HG03575 (cell line): ENCODE results near the gene ADORA2A.

Experiments used
- ATAC-seq: cut with Tn5 transposase; IDR thresholded peaks from one replicate; pipeline ENCODE4 v1.9.1; 2021; ENCODE audit not compliant: unreplicated experiment, insufficient number of reproducible peaks, low FRiP score; ENCODE audit errors: extremely low read depth

Gene ADORA2A

DNA sequence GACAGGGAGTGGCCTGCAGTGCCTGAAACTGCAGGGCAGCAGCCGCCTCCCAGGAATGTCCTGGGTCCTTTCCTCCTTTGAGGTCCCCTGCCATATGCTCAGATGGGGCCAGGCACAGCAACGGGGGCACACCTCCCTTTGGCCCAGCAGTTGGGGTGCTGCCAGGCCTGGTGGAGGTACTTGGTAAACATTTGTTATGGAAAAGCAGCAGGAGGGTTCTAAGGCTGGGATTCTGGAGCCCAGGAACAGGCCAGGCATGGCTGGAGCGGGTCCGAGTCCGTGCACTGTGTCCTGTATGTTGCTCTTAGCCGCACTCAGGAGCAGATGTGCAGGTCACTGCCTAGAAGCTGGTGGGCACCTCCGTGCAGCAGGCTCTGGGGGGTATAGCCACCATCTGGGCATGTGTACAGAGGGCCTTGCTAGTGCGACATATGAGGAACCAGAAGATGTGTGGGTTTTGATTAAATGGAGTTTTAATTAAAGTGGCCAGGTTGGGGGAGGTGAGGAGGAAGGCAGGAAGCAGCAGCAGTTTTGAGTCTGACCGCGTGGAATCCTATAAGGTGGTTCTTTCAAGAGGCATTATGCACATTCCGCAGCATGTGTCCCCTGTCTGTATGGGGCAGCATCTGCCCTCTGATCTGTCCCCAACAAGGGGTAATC lies 1.5 kb downstream of the ADORA2A start:
- ATAC-seq = no peak

DNA sequence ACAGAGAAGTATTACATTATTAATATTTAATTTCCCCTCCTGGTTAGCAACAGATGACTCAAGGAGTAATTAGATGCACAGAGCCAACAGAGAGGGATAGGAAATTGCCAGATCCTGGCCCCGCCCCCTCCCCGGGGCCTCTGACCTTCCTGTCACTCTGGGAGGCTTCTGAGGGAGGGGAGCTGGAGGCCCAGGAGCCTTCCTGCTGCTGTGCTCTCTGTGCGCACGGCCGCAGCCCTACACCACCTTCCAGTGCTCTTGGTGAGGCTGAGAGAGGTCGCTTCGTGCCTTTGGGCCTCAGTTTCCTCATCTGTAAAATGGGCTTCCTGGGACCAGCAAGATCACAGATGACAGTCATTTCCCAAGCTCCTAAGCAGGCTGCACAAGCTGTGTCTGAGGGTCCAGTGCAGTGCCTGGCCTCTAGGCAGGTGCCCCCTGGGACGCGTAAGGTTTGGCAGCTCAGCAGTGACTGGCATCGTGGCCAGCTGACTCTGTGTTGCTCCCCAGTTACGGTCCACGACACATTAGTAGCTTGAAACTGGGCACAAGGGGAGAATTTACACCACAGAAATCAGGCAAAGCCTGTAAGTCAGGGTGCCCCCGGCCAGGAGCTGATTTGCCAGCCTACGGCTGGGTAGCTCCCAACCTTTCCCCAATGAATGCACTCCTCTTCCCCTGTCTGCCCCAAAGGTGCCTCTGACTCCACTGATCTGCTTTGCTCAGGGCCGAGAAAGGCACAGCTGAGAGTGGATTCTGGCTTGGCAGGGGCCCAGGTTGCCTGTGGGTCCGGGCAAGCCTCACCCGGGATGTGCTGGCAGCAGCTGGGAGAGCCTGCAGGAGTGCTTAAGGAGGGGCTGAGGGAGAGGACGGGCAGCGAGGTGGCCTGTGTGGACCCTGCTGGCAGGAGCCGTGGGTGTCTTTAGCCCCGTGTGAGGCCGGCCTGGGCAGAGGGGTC lies 2.3 kb downstream of the ADORA2A start:
- no peak for ATAC-seq

DNA sequence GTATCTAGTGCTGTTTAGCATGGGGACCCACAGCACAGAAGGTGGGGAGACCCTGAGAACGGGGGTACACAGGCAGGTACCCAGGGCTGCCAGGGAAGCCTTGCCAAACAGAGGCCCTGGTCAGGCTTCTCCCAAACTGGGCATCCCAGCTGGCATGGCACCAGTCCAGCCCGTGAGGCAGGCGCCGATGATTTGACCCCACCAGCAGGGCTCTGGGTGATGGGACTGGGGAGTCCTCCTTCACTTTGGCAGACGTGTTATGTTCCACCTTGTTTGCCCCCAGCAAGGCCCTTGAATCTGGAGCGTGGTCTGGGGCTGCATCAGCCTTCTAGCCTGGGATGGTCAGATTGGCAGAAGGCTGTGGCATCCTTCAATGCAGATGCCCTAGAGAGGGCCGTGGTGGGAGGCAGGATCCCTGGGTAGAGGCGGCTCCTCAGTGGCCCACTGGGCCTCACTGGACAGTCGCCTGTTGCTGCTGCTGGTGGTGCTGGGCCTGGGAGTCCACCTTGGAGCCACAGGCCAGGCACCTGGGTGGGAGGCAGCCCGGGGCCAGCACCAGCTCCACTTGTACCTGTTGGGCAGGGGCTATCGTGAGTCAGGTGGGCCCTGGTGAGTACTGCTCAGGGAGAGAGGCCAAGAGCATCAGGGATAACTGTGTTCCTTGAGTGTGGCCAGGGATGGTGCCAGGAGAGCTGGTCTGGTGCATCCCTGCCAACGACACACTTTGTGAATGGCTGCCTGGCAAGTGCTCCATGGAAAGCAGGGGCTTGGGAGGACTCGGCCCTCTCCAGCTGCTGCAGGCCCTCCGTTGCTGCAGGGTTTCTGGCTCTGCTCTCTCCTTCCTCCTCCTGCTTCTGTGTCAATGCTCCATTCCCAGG lies 3.3 kb downstream of the ADORA2A start:
- no peak for ATAC-seq

DNA sequence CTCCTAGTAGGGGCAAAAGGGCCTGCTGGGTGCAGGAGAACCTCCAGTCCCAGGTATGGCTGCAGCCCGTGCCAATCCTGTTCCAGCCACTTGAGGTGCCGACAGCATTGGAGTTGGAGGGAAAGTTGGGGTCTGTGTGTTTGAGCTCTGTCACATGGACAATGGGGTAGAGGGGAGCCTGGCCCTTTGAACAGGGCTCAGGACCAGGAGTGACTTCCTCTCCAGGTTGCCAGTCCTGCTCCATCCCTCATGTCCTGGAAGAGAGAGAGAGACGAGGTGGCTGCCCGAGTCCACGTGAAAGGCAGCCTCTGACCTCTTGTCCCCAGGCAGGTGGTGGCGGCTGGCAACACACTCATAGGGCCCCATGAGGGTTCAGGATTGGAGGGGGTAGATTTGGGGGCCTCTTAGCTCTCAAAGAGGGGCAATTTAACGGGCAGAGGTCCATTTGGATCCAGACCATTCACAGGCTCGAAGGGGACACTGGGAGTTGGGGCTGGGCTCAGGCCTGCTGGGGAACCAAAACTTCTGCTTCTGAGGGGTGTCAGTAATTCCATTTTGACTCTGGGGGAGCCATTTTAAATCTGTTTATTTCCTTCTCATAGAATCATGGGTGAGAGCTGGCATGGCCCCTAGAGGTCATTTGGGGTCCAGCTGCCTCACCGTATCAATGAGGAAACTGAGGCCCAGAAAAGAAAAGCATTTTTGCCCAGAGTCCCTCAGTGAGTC lies 4.1 kb downstream of the ADORA2A start:
- ATAC-seq = no peak

DNA sequence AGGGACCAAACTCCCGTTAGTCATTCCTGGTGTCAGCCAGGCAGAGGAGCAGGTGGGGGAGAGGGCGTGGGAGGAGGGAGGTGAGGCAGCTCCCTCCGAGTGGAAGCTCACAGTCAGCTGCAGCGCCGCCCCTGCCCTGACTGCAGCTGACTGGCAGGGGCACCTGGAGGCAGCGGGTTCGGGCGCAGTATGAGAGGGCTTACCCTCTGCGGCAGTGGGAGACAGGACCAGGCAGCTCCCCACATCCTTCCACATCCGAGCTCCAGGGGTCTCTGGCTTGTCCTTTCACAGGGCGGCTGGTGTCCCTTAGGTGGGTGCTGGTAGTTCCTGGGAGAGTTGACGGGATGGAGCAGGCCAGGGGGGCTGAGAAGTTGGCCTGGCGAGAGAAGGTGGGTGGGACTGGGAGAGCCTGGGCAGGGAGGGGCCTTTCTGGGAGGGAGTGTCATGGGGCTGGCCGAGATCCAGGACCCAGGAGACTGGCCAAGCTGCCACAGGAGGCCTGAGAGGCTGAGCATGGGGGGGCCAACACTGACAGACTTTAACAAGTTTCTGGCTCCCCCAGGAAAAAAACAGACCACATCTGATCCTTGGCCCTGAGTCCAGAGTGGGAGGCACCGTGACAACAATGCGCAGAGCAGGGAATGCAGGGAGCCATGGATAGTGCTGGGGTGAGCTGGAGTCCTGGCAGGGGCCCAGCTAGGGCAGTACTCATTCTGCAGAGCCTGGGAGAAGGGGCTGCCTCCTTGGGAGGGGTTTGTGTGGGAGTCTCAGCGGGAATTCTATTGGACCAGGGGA lies 4.9 kb downstream of the ADORA2A start:
- ATAC-seq = no peak

DNA sequence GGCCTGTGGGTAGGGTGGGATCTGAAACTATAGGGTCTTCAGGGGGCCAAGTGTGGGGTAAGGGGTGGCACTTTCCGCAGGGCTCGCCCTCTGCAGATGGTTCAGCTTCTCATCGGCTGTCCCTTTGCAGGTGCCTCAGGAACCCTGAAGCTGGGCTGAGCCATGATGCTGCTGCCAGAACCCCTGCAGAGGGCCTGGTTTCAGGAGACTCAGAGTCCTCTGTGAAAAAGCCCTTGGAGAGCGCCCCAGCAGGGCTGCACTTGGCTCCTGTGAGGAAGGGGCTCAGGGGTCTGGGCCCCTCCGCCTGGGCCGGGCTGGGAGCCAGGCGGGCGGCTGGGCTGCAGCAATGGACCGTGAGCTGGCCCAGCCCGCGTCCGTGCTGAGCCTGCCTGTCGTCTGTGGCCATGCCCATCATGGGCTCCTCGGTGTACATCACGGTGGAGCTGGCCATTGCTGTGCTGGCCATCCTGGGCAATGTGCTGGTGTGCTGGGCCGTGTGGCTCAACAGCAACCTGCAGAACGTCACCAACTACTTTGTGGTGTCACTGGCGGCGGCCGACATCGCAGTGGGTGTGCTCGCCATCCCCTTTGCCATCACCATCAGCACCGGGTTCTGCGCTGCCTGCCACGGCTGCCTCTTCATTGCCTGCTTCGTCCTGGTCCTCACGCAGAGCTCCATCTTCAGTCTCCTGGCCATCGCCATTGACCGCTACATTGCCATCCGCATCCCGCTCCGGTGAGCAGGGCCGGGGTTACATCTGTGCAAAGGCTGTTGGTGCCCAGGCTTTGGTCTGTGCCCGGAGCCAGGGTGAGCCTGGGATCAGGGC lies 5.8 kb downstream of the ADORA2A start:
- ATAC-seq = no peak

- peak; percentile 30 for ATAC-seq
Observed at GRCh38 chr22:24433828-24434470, 6.5 kb downstream of the ADORA2A start.

DNA sequence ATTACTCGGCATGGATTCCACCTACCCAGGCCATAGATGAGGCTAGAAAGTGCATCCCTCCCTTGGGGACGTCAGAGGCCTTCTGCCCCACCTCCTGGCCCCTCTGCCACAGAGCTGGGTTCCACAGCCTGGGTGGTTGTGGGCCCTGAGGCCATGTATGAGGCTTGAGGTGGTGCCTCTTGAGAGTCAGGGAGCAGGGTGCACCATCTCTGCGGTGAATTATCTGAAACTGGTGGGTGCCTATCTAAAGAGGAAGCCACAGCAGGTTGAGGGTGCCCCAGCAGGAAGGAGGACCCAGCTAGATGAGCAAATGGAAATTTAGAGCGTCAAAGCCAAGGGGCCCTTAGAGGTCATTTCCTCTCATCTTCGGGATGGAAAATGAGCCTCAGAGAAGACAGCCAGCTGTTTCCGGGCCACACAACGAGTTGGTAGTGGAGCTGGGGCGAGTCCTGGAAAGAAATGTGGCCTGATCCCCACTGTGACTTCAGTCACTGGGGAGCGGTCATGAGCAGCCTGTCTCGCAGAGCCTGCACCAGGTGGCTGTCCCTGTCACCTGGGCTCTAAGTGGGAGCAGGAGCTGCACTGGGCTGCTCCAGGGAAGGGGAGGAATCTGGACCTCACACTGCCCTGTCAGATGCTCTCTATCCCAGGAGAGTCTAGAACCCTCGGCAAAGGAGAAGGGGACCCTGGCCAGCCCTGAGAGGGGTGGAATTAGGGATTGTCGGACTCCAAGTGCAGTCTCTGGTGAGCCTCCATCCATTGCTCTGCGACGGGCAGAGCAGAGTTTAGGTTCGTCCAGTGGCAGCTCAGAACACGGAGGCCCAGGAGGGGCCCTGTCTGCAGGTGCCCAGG lies 7.3 kb downstream of the ADORA2A start:
- ATAC-seq = peak; percentile 25

- no peak for ATAC-seq
Observed at GRCh38 chr22:24435323-24435645, 7.9 kb downstream of the ADORA2A start.

DNA sequence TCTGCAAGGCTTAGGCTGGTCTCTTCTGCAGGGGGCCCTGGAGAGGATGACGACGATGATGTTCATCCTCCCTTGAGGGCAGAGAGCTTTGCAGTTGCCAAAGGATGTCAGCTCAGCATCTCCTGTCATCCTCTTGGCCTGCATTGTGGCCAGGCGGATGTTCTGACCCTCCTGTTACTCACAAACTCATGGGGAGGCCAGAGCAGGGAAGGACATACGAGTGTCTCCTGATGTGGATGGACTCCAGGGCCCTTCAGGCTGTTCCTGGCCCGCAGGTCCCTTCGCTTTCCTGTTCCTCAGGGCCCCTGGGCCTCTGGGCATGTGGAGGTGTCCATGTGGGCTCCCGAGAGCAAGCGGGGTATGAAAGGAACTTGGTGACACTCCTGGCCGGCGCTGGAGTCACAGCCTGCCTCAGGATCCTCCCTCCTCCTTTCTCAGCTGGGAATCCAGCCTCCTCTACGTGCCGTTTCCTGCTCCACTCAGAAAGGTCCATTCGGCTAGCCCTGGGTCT lies 8.5 kb downstream of the ADORA2A start:
- ATAC-seq = no peak

DNA sequence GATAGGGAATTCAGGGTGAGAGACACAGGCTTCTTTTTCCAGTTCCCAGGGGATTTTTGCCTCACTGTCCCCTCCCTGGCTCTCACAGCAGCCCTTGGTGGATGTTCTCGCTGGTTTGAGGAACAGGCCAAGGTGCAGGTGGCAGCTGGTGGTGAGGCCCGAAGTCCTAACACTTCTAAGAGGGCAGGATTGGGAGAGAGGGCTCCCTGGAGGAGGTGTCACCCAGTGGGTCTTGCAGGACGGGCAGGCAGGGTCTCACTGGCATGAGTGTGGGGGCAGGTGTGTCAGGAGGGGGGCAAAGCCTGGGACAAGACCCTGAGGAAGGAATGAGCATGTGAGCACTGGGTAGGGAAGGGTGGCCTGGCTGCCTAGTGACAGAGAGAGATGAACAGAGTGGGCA lies 9.2 kb downstream of the ADORA2A start:
- ATAC-seq = no peak

- ATAC-seq = no peak
Observed at GRCh38 chr22:24437091-24437490, 9.7 kb downstream of the ADORA2A start.

DNA sequence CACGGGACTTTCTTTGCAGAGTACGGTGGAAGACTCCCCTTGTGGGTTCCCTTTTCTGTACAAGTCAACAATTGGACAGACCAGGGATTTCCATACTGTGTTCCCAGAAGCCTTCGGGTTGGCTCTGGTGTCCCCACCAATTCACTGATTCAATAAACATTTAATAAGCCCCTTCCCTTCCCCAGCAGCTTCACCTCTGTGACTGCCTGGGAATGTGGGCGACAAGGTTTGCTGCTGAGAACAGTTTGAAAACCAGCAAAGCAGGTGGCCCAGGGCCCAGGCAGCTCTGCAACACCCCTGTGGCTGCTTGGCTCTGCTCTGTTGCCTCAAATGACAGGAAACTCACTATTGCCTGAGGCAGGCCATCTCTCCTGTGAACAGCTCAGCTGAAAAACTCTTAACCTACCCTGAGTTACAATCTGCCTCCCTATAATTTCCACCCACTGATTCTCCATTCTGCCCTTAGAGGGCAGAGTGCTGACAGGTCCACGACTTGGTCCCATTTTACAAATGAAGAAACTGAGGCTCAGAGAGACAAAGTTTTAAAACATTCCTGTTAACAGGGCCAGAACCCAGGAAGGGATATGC lies 10.4 kb downstream of the ADORA2A start:
- no peak for ATAC-seq

GRCh38 chr22:24440270-24440717 lies 12.9 kb downstream of the ADORA2A start:
- ATAC-seq = no peak

DNA sequence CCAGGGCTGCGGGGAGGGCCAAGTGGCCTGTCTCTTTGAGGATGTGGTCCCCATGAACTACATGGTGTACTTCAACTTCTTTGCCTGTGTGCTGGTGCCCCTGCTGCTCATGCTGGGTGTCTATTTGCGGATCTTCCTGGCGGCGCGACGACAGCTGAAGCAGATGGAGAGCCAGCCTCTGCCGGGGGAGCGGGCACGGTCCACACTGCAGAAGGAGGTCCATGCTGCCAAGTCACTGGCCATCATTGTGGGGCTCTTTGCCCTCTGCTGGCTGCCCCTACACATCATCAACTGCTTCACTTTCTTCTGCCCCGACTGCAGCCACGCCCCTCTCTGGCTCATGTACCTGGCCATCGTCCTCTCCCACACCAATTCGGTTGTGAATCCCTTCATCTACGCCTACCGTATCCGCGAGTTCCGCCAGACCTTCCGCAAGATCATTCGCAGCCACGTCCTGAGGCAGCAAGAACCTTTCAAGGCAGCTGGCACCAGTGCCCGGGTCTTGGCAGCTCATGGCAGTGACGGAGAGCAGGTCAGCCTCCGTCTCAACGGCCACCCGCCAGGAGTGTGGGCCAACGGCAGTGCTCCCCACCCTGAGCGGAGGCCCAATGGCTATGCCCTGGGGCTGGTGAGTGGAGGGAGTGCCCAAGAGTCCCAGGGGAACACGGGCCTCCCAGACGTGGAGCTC lies 13.5 kb downstream of the ADORA2A start:
- no peak for ATAC-seq
